A549 (cell line): Measurements from ENCODE around the gene PLCB4. TPM values are rescaled to one million over a fixed set of nuclear protein-coding genes. Genes with fewer than 3 reads are reported as not detected.

Experiments used
- ATAC-seq, 2 experiments: fragments of 200-7000 bp in 1 of 2; fragments of >200 bp in 1 of 2; cut with Nextera tagmentation in 1 of 2; cut with Tn5 transposase in 1 of 2; 3 replicates each; pipeline versions ENCODE4 v1.8.0 to v1.9.1; 2018 to 2020; ENCODE audit warnings: mild to moderate bottlenecking in 1 of 2, moderate library complexity in 1 of 2
- CTCF ChIA-PET: fragments of 300-600 bp; sonication (Branson Sonifier 250); formaldehyde crosslinking; extraction: SDS; loops from one replicate; lab custom pipeline; 2021; ENCODE audit warnings: antibody characterized with exemption, inconsistent platforms; lab: Yijun Ruan, JAX
- POLR2A ChIA-PET: fragments of 350-600 bp; formaldehyde crosslinking; extraction: SDS; loops from one replicate; lab custom pipeline; 2021; ENCODE audit warnings: antibody characterized with exemption, inconsistent platforms; lab: Yijun Ruan, JAX
- DNase-seq, 2 experiments: peaks; one replicate each; pipeline versions ENCODE4 v3.0.0 to v3.0.0-alpha.2; 2011 to 2016; ENCODE audit warnings: low read depth in 1 of 2, low spot score in 1 of 2
- FAIRE-seq: peaks from 2 replicates; lab custom pipeline; 2011; peaks lifted over from hg19 to GRCh38; lab: Jason Lieb, UNC
- H3K27ac ChIP-seq, 2 experiments: fragments of >200 bp; sonication (Bioruptor Twin); formaldehyde crosslinking; 3 replicates each; pipeline ENCODE4 v1.5.1; 2016 to 2017
- H3K4me1 ChIP-seq: fragments of >200 bp; sonication (Bioruptor Twin); formaldehyde crosslinking; 3 replicates; pipeline ENCODE4 v1.6.1; 2016
- H3K4me2 ChIP-seq: fragments of >200 bp; sonication (Bioruptor Twin); formaldehyde crosslinking; 3 replicates; pipeline ENCODE4 v1.6.1; 2016
- H3K4me3 ChIP-seq: fragments of >200 bp; sonication (Bioruptor Twin); formaldehyde crosslinking; 3 replicates; pipeline ENCODE4 v1.5.1; 2016
- H3K9me3 ChIP-seq: fragments of >200 bp; sonication (Bioruptor Twin); formaldehyde crosslinking; 3 replicates; pipeline ENCODE4 v1.6.1; 2016
- CBX2 ChIP-seq: fragments of 200-600 bp; sonication (generic); IDR thresholded peaks from 2 replicates; pipeline ENCODE4 v1.6.1; 2016; ENCODE audit warnings: low read depth, mild to moderate bottlenecking, borderline replicate concordance
- CHD2 ChIP-seq: fragments of 150-350 bp; IDR thresholded peaks from 2 replicates; pipeline ENCODE4 v1.6.1; 2014; ENCODE audit warnings: low read length; ENCODE audit not compliant: partially characterized antibody
- CHD4 ChIP-seq: fragments of 200-600 bp; sonication (generic); IDR thresholded peaks from 2 replicates; pipeline ENCODE4 v1.6.1; 2016; ENCODE audit warnings: antibody characterized with exemption, mild to moderate bottlenecking, borderline replicate concordance
- CTCF ChIP-seq: fragments of >200 bp; sonication (Bioruptor Twin); formaldehyde crosslinking; IDR thresholded peaks from 3 replicates; pipeline ENCODE4 v1.5.1; 2016
- E2F6 ChIP-seq: IDR thresholded peaks from 2 replicates; pipeline ENCODE4 v1.6.1; 2012; ENCODE audit warnings: low read depth, borderline replicate concordance
- EHF ChIP-seq: fragments of 250-450 bp; sonication (Bioruptor Pico); IDR thresholded peaks from 2 replicates; pipeline ENCODE4 v1.5.0; 2020; ENCODE audit warnings: mild to moderate bottlenecking
- EHMT2 ChIP-seq: fragments of 200-600 bp; sonication (generic); IDR thresholded peaks from 2 replicates; pipeline ENCODE4 v1.6.1; 2016; ENCODE audit warnings: antibody characterized with exemption, low read depth, mild to moderate bottlenecking, moderate library complexity
- ELK1 ChIP-seq: fragments of 150-350 bp; IDR thresholded peaks from 2 replicates; pipeline ENCODE4 v1.6.1; 2014; ENCODE audit warnings: low read depth, mild to moderate bottlenecking, low read length
- GATA3 ChIP-seq: IDR thresholded peaks from 2 replicates; pipeline ENCODE4 v1.6.1; 2012; ENCODE audit warnings: borderline replicate concordance
- HMGXB4 ChIP-seq: fragments of 250-450 bp; sonication (Bioruptor Pico); IDR thresholded peaks from 2 replicates; pipeline ENCODE4 v1.5.0; 2021; ENCODE audit warnings: mild to moderate bottlenecking, moderate library complexity, borderline replicate concordance
- HOXB13 ChIP-seq: fragments of 250-450 bp; sonication (Bioruptor Pico); IDR thresholded peaks from 2 replicates; pipeline ENCODE4 v1.5.0; 2020; ENCODE audit warnings: low read depth, mild to moderate bottlenecking, moderate library complexity
- KDM1A ChIP-seq: fragments of 200-600 bp; sonication (generic); IDR thresholded peaks from 2 replicates; pipeline ENCODE4 v1.6.1; 2016; ENCODE audit warnings: low read depth, mild to moderate bottlenecking
- MAFK ChIP-seq: fragments of 450-650 bp; IDR thresholded peaks from 2 replicates; pipeline ENCODE4 v1.6.1; 2014; ENCODE audit not compliant: partially characterized antibody
- PHF8 ChIP-seq: fragments of 200-600 bp; sonication (generic); IDR thresholded peaks from 2 replicates; pipeline ENCODE4 v1.6.1; 2016; ENCODE audit warnings: low read depth, mild to moderate bottlenecking, antibody characterized with exemption, moderate library complexity, borderline replicate concordance
- POLR2A ChIP-seq: IDR thresholded peaks from 2 replicates; pipeline ENCODE4 v1.6.1; 2012; ENCODE audit warnings: mild to moderate bottlenecking, low read length
- RCOR1 ChIP-seq: fragments of 150-350 bp; IDR thresholded peaks from 2 replicates; pipeline ENCODE4 v1.6.1; 2014; ENCODE audit warnings: antibody characterized with exemption, low read length, low read depth
- RFX5 ChIP-seq: fragments of 450-650 bp; IDR thresholded peaks from 2 replicates; pipeline ENCODE4 v1.7.1; 2014; ENCODE audit warnings: antibody characterized with exemption, mild to moderate bottlenecking, moderate library complexity
- ZNF302 ChIP-seq: fragments of 250-450 bp; sonication (Bioruptor Pico); IDR thresholded peaks from 2 replicates; pipeline ENCODE4 v1.9.0; 2021; ENCODE audit warnings: inconsistent platforms, mild to moderate bottlenecking, moderate library complexity
- ZSCAN20 ChIP-seq: fragments of 250-450 bp; sonication (Bioruptor Pico); IDR thresholded peaks from 2 replicates; pipeline ENCODE4 v1.8.0; 2022; ENCODE audit warnings: mild to moderate bottlenecking, moderate library complexity
- WGBS: methylation state at CpG from one replicate; pipeline ENCODE4 v1.1.6; 2017; ENCODE audit errors: missing lambda C conversion rate; 5-methylcytosine and 5-hydroxymethylcytosine counted together
- polyA plus RNA-seq, 4 experiments: library from polyadenylated mRNA; depleted of rRNA in 3 of 4; stranded (reverse); fragments of >200 nt; fragmentation: RNase III in 1 of 4; extraction: RNeasy Plus Mini Kit Qiagen cat#74134 plus additional on column Dnase treatment in 1 of 4; gene quantifications; 2 replicates in 3 of 4; 3 replicates in 1 of 4; pipeline ENCODE4 v1.2.3, GENCODE V29; 2011 to 2017

The PLCB4 gene
- polyA plus RNA-seq, 2 of the 4 experiments (the other 2 are of a cell fraction) = 17.1 to 32.1 TPM

GRCh38 chr20:9428292-9428607, 359.4 kb downstream of the PLCB4 start:
- Histone ChIP-seq H3K4me3 (no peak overlapping the region), H3K4me1 (no peaks in the 10 kb centered on the region), H3K9me3 (no peaks in the 10 kb centered on the region), H3K27ac (no peak overlapping the region)
- DNase-seq = no peak
- TF ChIP-seq ZNF302 (CRISPR knock-in tag) = no peak
- TF ChIP-seq MAFK = peak; percentile 78
- no peak for TF ChIP-seq CTCF
- TF ChIP-seq, all 56 proteins: peak for 1
- FAIRE-seq (no peak), ATAC-seq (no peak)
- H3K4me2 ChIP-seq = no peak overlapping the region
- CTCF ChIA-PET = interaction anchor here (2.1 kb wide), 1 partner anchor 181 kb away, joined by 7 read pairs; no protein-coding TSS in a partner anchor
- POLR2A ChIA-PET = no interaction called here

- no peak overlapping the region for H3K27ac ChIP-seq
- H3K9me3 ChIP-seq = peaks cover 9% of the 10 kb centered on the region; the same call in 2 of the 3 replicates
- H3K4me1 ChIP-seq = no peaks in the 10 kb centered on the region
- no peak for FAIRE-seq
- CTCF ChIA-PET = interaction anchor here (0.6 to 3.5 kb wide), 6 partner anchors 14 to 586 kb away, joined by 3 to 17 read pairs (median 4); no protein-coding TSS in a partner anchor
- no peak overlapping the region for H3K4me3 ChIP-seq
- H3K4me2 ChIP-seq = no peak overlapping the region
- DNase-seq = no peak
- POLR2A ChIA-PET = no interaction called here
- TF ChIP-seq EHMT2 = no peak
- no peak for TF ChIP-seq POLR2A
- no peak for TF ChIP-seq PHF8
- TF ChIP-seq RFX5 = no peak
- TF ChIP-seq CBX2 = no peak
- no peak for TF ChIP-seq RCOR1
- TF ChIP-seq ELK1 = no peak
- TF ChIP-seq HMGXB4 (CRISPR knock-in tag) = no peak
- TF ChIP-seq E2F6 = no peak
- no peak for TF ChIP-seq GATA3
- no peak for TF ChIP-seq CHD4
- TF ChIP-seq ZSCAN20 (CRISPR knock-in tag) = no peak
- no peak for ATAC-seq
Observed at GRCh38 chr20:9439806-9440205, 370.9 kb downstream of the PLCB4 start.

- FAIRE-seq (no peak), ATAC-seq (no peak)
- CTCF ChIA-PET = interaction anchor here (0.7 to 3.5 kb wide), 2 partner anchors 33 to 548 kb away, joined by 3 to 17 read pairs; no protein-coding TSS in a partner anchor
Observed at GRCh38 chr20:9440892-9441291, 372.0 kb downstream of the PLCB4 start.

More at GRCh38 chr20:9440892-9441291, 372.0 kb downstream of the PLCB4 start:
- DNase-seq = no peak
- no peak overlapping the region for H3K4me2 ChIP-seq
- H3K4me1 ChIP-seq = no peaks in the 10 kb centered on the region
- H3K27ac ChIP-seq = no peak overlapping the region
- 85% methylated on average over 3 of the region's 3 CpGs for WGBS
- no peak for TF ChIP-seq CHD2
- no peak for TF ChIP-seq HOXB13 (CRISPR knock-in tag)
- no peak for TF ChIP-seq KDM1A
- no peak for TF ChIP-seq EHF (CRISPR knock-in tag)
- no peak for TF ChIP-seq POLR2A
- peaks cover 9% of the 10 kb centered on the region; the same call in 2 of the 3 replicates for H3K9me3 ChIP-seq
- H3K4me3 ChIP-seq = no peak overlapping the region
- POLR2A ChIA-PET = no interaction called here
